ENCODE results near the gene ZNF248.
"Not testable (repeated sequence)": the region's sequence is repeated elsewhere in the genome, so short reads cannot be mapped to it uniquely, and the experiment has no call there.

Gene ZNF248

GRCh38 chr10:37857287-37858211 is at the start of gene ZNF248:
TSS of gene ZNF248 (minus strand) at chr10:37857610. CDS start at chr10:37856310, 1,300 bp downstream.
- peak; percentile 90 for DNase-seq

GRCh38 chr10:37906382-37906781 is 49.0 kb upstream of the ZNF248 start:
- no peak for DNase-seq

- DNase-seq, result no peak
Measured at GRCh38 chr10:37896436-37896835, 39.0 kb upstream of the ZNF248 start.

- no peak for DNase-seq
Measured at GRCh38 chr10:37895674-37896073, 38.3 kb upstream of the ZNF248 start.

- no peak for DNase-seq
Measured at GRCh38 chr10:37885850-37886249, 28.4 kb upstream of the ZNF248 start.

GRCh38 chr10:37872955-37873354 is 15.5 kb upstream of the ZNF248 start:
- DNase-seq, result no peak

GRCh38 chr10:37872283-37872682 is 14.9 kb upstream of the ZNF248 start:
- no peak for DNase-seq

- no peak for DNase-seq
Measured at GRCh38 chr10:37871568-37872251, 14.3 kb upstream of the ZNF248 start.

GRCh38 chr10:37871143-37871542 is 13.7 kb upstream of the ZNF248 start:
- DNase-seq, result no peak

GRCh38 chr10:37868796-37869195 is 11.4 kb upstream of the ZNF248 start:
- no peak for DNase-seq

- DNase-seq, result no peak
Measured at GRCh38 chr10:37865957-37866803, 8.8 kb upstream of the ZNF248 start.

GRCh38 chr10:37865264-37865663 is 7.9 kb upstream of the ZNF248 start:
- DNase-seq, result no peak

GRCh38 chr10:37860494-37861190 is 3.2 kb upstream of the ZNF248 start:
- DNase-seq, result no peak

GRCh38 chr10:37859270-37859669 is 1.9 kb upstream of the ZNF248 start:
- DNase-seq, result not testable (repeated sequence)

- peak; percentile 17 for DNase-seq
Measured at GRCh38 chr10:37856881-37857286, 526 bp downstream of the ZNF248 start.

- DNase-seq, result no peak
Measured at GRCh38 chr10:37855636-37856035, 1.8 kb downstream of the ZNF248 start.

- DNase-seq, result no peak
Measured at GRCh38 chr10:37854626-37855025, 2.8 kb downstream of the ZNF248 start.

- no peak for DNase-seq
Measured at GRCh38 chr10:37844644-37845043, 12.8 kb downstream of the ZNF248 start.

GRCh38 chr10:37839243-37839642 is 18.2 kb downstream of the ZNF248 start:
- DNase-seq, result no peak

- DNase-seq, result no peak
Measured at GRCh38 chr10:37831495-37832333, 25.7 kb downstream of the ZNF248 start.

- DNase-seq, result no peak
Measured at GRCh38 chr10:37826806-37827205, 30.6 kb downstream of the ZNF248 start.

GRCh38 chr10:37821237-37821636 is 36.2 kb downstream of the ZNF248 start:
- DNase-seq, result no peak

Data from activated T-cell treated with anti-CD3 and anti-CD28 coated beads for 4 hours (primary cell).